HG02623 (cell line): Measurements from ENCODE around the gene PROP1.
"Not testable (repeated sequence)": the region's sequence is repeated elsewhere in the genome, so short reads cannot be mapped to it uniquely, and the experiment has no call there.

Experiments used
- ATAC-seq: cut with Tn5 transposase; IDR thresholded peaks from one replicate; pipeline ENCODE4 v1.9.1; 2021; ENCODE audit warnings: moderate library complexity; ENCODE audit not compliant: unreplicated experiment

The PROP1 gene

GRCh38 chr5:177947912-177948311 is 48.1 kb downstream of the PROP1 start:
- ATAC-seq, result not testable (repeated sequence)

- not testable (repeated sequence) for ATAC-seq
Observed at GRCh38 chr5:177945601-177946283, 50.3 kb downstream of the PROP1 start.

- ATAC-seq, result not testable (repeated sequence)
Observed at GRCh38 chr5:177945145-177945544, 50.9 kb downstream of the PROP1 start.

- not testable (repeated sequence) for ATAC-seq
Observed at GRCh38 chr5:177943805-177944736, 52.0 kb downstream of the PROP1 start.

GRCh38 chr5:177942896-177943295 is 53.1 kb downstream of the PROP1 start:
- not testable (repeated sequence) for ATAC-seq
